H1 (cell line): Measurements from ENCODE around the gene LCA5L. TPM values are rescaled to one million over a fixed set of nuclear protein-coding genes. Genes with fewer than 3 reads are reported as not detected.

Experiments used
- CTCF ChIA-PET: fragments of 300-600 bp; sonication (Branson Sonifier 250); formaldehyde crosslinking; loops from one replicate; lab custom pipeline; 2021; ENCODE audit not compliant: partially characterized antibody; lab: Charles Lee
- POLR2A ChIA-PET: fragments of 300-600 bp; sonication (Branson Sonifier 250); formaldehyde crosslinking; loops from one replicate; lab custom pipeline; 2021; ENCODE audit warnings: inconsistent platforms; ENCODE audit not compliant: partially characterized antibody; lab: Charles Lee
- DNase-seq, 2 experiments: peaks; one replicate each; pipeline versions ENCODE4 v3.0.0 to v3.0.0-alpha.2; 2010 to 2022; ENCODE audit warnings: low spot score in 2 of 2, low read depth in 1 of 2, mixed read lengths in 1 of 2
- FAIRE-seq: peaks from 2 replicates; lab custom pipeline; 2011; peaks lifted over from hg19 to GRCh38; lab: Jason Lieb, UNC
- H2AFZ ChIP-seq: 2 replicates; pipeline ENCODE4 v1.8.1; 2012; ENCODE audit warnings: low read length, inconsistent platforms
- H2AK5ac ChIP-seq: 2 replicates; pipeline ENCODE4 v1.6.1; 2013; ENCODE audit warnings: low read depth, low read length
- H2BK120ac ChIP-seq: replicated peaks from 2 replicates; pipeline ENCODE3; 2013; ENCODE audit warnings: low read depth, low read length, inconsistent platforms
- H2BK12ac ChIP-seq: 2 replicates; pipeline ENCODE4 v1.6.1; 2013; ENCODE audit warnings: low read depth, low read length
- H2BK15ac ChIP-seq: 2 replicates; pipeline ENCODE4 v1.6.1; 2013; ENCODE audit warnings: low read length
- H2BK20ac ChIP-seq: 2 replicates; pipeline ENCODE4 v1.6.1; 2013; ENCODE audit warnings: low read length
- H2BK5ac ChIP-seq: 2 replicates; pipeline ENCODE4 v1.6.1; 2013; ENCODE audit warnings: low read depth, low read length
- H3K14ac ChIP-seq: 2 replicates; pipeline ENCODE4 v1.6.1; 2013; ENCODE audit warnings: inconsistent platforms; ENCODE audit not compliant: insufficient read length
- H3K18ac ChIP-seq: 2 replicates; pipeline ENCODE4 v1.6.1; 2013; ENCODE audit warnings: low read length; ENCODE audit errors: extremely low read depth
- H3K23ac ChIP-seq: 2 replicates; pipeline ENCODE4 v1.6.1; 2013; ENCODE audit warnings: inconsistent platforms; ENCODE audit not compliant: insufficient read length
- H3K23me2 ChIP-seq: 2 replicates; pipeline ENCODE4 v1.6.1; 2013; ENCODE audit warnings: low read depth, low read length
- H3K27ac ChIP-seq: 2 replicates; pipeline ENCODE4 v1.6.1; 2011; ENCODE audit warnings: low read depth, low read length, inconsistent platforms
- H3K27me3 ChIP-seq, 4 experiments: replicated peaks in 1 of 4; 1 replicate in 1 of 4; 2 replicates in 3 of 4; pipeline versions ENCODE4 v1.6.1 to v1.8.1; 2011 to 2013; ENCODE audit warnings: low read length in 3 of 4, mild to moderate bottlenecking in 3 of 4, inconsistent platforms in 2 of 4, mixed read lengths in 2 of 4, moderate library complexity in 1 of 4; ENCODE audit not compliant: control insufficient read depth in 3 of 4, insufficient read depth in 3 of 4; ENCODE audit errors: extremely low read depth in 1 of 4
- H3K36me3 ChIP-seq, 4 experiments: 2 replicates each; pipeline versions ENCODE4 v1.6.1 to v1.8.1; 2011 to 2013; ENCODE audit warnings: mild to moderate bottlenecking in 4 of 4, low read length in 3 of 4, moderate library complexity in 2 of 4, control low read depth in 1 of 4, inconsistent platforms in 1 of 4; ENCODE audit not compliant: insufficient read depth in 4 of 4, control insufficient read depth in 2 of 4
- H3K4ac ChIP-seq: replicated peaks from 2 replicates; pipeline ENCODE3; 2013; ENCODE audit warnings: low read length, low read depth, mixed read lengths, inconsistent platforms; ENCODE audit not compliant: insufficient read length
- H3K4me1 ChIP-seq, 4 experiments: replicated peaks in 1 of 4; 1 replicate in 1 of 4; 2 replicates in 3 of 4; pipeline versions ENCODE4 v1.6.1 to v1.8.1; 2011 to 2013; ENCODE audit warnings: low read length in 3 of 4, inconsistent platforms in 2 of 4, mixed read lengths in 1 of 4; ENCODE audit not compliant: insufficient read depth in 4 of 4, control insufficient read depth in 3 of 4
- H3K4me2 ChIP-seq, 2 experiments: 2 replicates each; pipeline versions ENCODE4 v1.6.1 to v1.8.1; 2011 to 2013; ENCODE audit warnings: low read depth in 2 of 2, low read length in 2 of 2, control low read depth in 1 of 2, inconsistent platforms in 1 of 2, mild to moderate bottlenecking in 1 of 2; ENCODE audit not compliant: insufficient read depth in 1 of 2
- H3K4me3 ChIP-seq, 4 experiments: fragments of 200-600, 300-600 bp in 1 of 4; sonication (generic), shearing (Covaris generic), sonication (Bioruptor Twin) in 1 of 4; 2 replicates each; pipeline versions ENCODE4 v1.5.1 to v1.8.1; 2011 to 2016; ENCODE audit warnings: low read length in 4 of 4, low read depth in 3 of 4, control low read depth in 2 of 4, inconsistent platforms in 2 of 4, mild to moderate bottlenecking in 2 of 4, mixed read lengths in 1 of 4, moderate library complexity in 1 of 4; ENCODE audit not compliant: insufficient read depth in 2 of 4; ENCODE audit errors: extremely low read depth in 1 of 4
- H3K56ac ChIP-seq: replicated peaks from 2 replicates; pipeline ENCODE3; 2013; ENCODE audit warnings: low read depth, mild to moderate bottlenecking, mixed read lengths, low read length, inconsistent platforms; ENCODE audit not compliant: insufficient read length
- H3K79me1 ChIP-seq: 2 replicates; pipeline ENCODE4 v1.6.1; 2013; ENCODE audit warnings: low read depth, low read length, control low read depth
- H3K79me2 ChIP-seq, 2 experiments: 2 replicates each; pipeline versions ENCODE4 v1.6.1 to v1.8.1; 2012 to 2013; ENCODE audit warnings: low read length in 2 of 2, mild to moderate bottlenecking in 2 of 2, inconsistent platforms in 1 of 2; ENCODE audit not compliant: insufficient read depth in 2 of 2, control insufficient read depth in 1 of 2
- H3K9ac ChIP-seq, 4 experiments: replicated peaks in 1 of 4; 1 replicate in 1 of 4; 2 replicates in 3 of 4; pipeline versions ENCODE4 v1.6.1 to v1.8.1; 2011 to 2013; ENCODE audit warnings: low read depth in 3 of 4, low read length in 3 of 4, control low read depth in 2 of 4, mild to moderate bottlenecking in 2 of 4, moderate library complexity in 2 of 4, inconsistent platforms in 1 of 4; ENCODE audit errors: extremely low read depth in 1 of 4
- H3K9me3 ChIP-seq, 2 experiments: 2 replicates each; pipeline versions ENCODE4 v1.6.1 to v1.8.1; 2012 to 2013; ENCODE audit warnings: mild to moderate bottlenecking in 2 of 2, moderate library complexity in 2 of 2, control low read depth in 1 of 2, inconsistent platforms in 1 of 2, low read depth in 1 of 2, low read length in 1 of 2, mixed read lengths in 1 of 2; ENCODE audit not compliant: insufficient read depth in 2 of 2
- H4K20me1 ChIP-seq, 2 experiments: replicated peaks in 1 of 2; 2 replicates each; pipeline versions ENCODE3 to v1.8.1; 2011 to 2013; ENCODE audit warnings: inconsistent platforms in 2 of 2, low read length in 2 of 2, mild to moderate bottlenecking in 1 of 2; ENCODE audit not compliant: insufficient read depth in 2 of 2, control insufficient read depth in 1 of 2
- H4K5ac ChIP-seq: 2 replicates; pipeline ENCODE4 v1.6.1; 2013; ENCODE audit warnings: low read length, low read depth, mixed read lengths, inconsistent platforms; ENCODE audit not compliant: insufficient read length
- H4K8ac ChIP-seq: 2 replicates; pipeline ENCODE4 v1.8.0; 2013; ENCODE audit warnings: mild to moderate bottlenecking, moderate library complexity, low read length, inconsistent platforms; ENCODE audit not compliant: insufficient read depth; ENCODE audit errors: extremely low read depth
- H4K91ac ChIP-seq: replicated peaks from 2 replicates; pipeline ENCODE3; 2013; ENCODE audit warnings: low read length, mixed read lengths, inconsistent platforms; ENCODE audit not compliant: insufficient read length
- ASH2L ChIP-seq: fragments of 200-600, 300-600 bp; sonication (generic); IDR thresholded peaks from one replicate; pipeline ENCODE4 v1.7.1; 2017; ENCODE audit warnings: low read length
- EP300 ChIP-seq, 2 experiments: IDR thresholded peaks; 1 replicate in 1 of 2; 2 replicates in 1 of 2; pipeline ENCODE4 v1.6.1; 2011 to 2012; ENCODE audit warnings: low read depth in 2 of 2, low read length in 2 of 2, mild to moderate bottlenecking in 2 of 2, borderline replicate concordance in 1 of 2, inconsistent platforms in 1 of 2, moderate library complexity in 1 of 2
- GTF2F1 ChIP-seq: IDR thresholded peaks from 2 replicates; pipeline ENCODE4 v1.6.1; 2012; ENCODE audit warnings: low read depth, low read length, improper control_type of control experiment, borderline replicate concordance
- JUND ChIP-seq: IDR thresholded peaks from 2 replicates; pipeline ENCODE4 v1.6.1; 2011; ENCODE audit warnings: mild to moderate bottlenecking, improper control_type of control experiment, low read length
- KDM1A ChIP-seq: fragments of 200-600, 300-600 bp; sonication (generic); IDR thresholded peaks from 2 replicates; pipeline ENCODE4 v1.7.1; 2016; ENCODE audit warnings: mild to moderate bottlenecking, low read length, borderline replicate concordance
- NRF1 ChIP-seq: IDR thresholded peaks from 2 replicates; pipeline ENCODE4 v1.6.1; 2011; ENCODE audit warnings: mild to moderate bottlenecking, low read depth, low read length, improper control_type of control experiment
- PHF8 ChIP-seq: fragments of 200-600 bp; sonication (generic); conservative IDR thresholded peaks from 2 replicates; pipeline ENCODE4 v1.7.1; 2012; ENCODE audit warnings: low read depth, mild to moderate bottlenecking, inconsistent platforms, low read length, moderate library complexity
- RAD21 ChIP-seq, 2 experiments: IDR thresholded peaks in 1 of 2; conservative IDR thresholded peaks in 1 of 2; 2 replicates each; pipeline ENCODE4 v1.6.1; 2011; ENCODE audit warnings: low read depth in 2 of 2, low read length in 2 of 2, improper control_type of control experiment in 1 of 2, inconsistent platforms in 1 of 2, mild to moderate bottlenecking in 1 of 2, moderate library complexity in 1 of 2
- SP2 ChIP-seq: IDR thresholded peaks from 2 replicates; pipeline ENCODE4 v1.6.1; 2012; ENCODE audit warnings: mild to moderate bottlenecking, low read length, inconsistent platforms
- SP4 ChIP-seq: IDR thresholded peaks from 2 replicates; pipeline ENCODE4 v1.6.1; 2012; ENCODE audit warnings: low read length, inconsistent platforms
- WGBS, 2 experiments: shearing (Covaris generic) in 1 of 2; methylation state at CpG; one replicate each; pipeline versions ENCODE4 v1.1.6 to v1.1.7; 2013 to 2015; ENCODE audit warnings: low lambda C conversion rate in 2 of 2, mixed read lengths in 2 of 2, inconsistent platforms in 1 of 2, low coverage in 1 of 2, missing lambda C conversion rate in 1 of 2; ENCODE audit not compliant: insufficient replicate concordance in 2 of 2, insufficient coverage in 1 of 2, insufficient read length in 1 of 2; ENCODE audit errors: extremely low coverage in 1 of 2, missing lambda C conversion rate in 1 of 2; 5-methylcytosine and 5-hydroxymethylcytosine counted together
- polyA plus RNA-seq, 7 experiments: library from polyadenylated mRNA; depleted of rRNA in 3 of 7; stranded (reverse) in 5 of 7; unstranded in 2 of 7; fragments of >200 nt in 5 of 7; fragments of 200-250 nt in 2 of 7; gene quantifications; 1 replicate in 5 of 7; 2 replicates in 1 of 7; 4 replicates in 1 of 7; pipeline versions ENCODE4 v1.2.1 to v1.2.3, GENCODE V29; 2011 to 2013; ENCODE audit warnings: missing spikeins in 2 of 7, mixed read lengths in 2 of 7
- total RNA-seq: library from RNA; stranded (reverse); fragmentation: NEBNext Ultra II Directional; extraction: Animal tissue kit (Norgen Biotek cat#: 25700); gene quantifications from 2 replicates; pipeline ENCODE4 v1.2.1, GENCODE V29; 2021

Gene LCA5L
- total and polyA plus RNA-seq, 2 of the 8 experiments (the other 6 are each of a cell fraction or from before 2014, with no cell fraction given): 0.11 to 0.84 TPM

- H3K14ac ChIP-seq: no peak overlapping the region
- no peaks in the 10 kb centered on the region for H3K79me2 ChIP-seq
- no peak for FAIRE-seq
- H3K27ac ChIP-seq: no peak overlapping the region
- H3K4ac ChIP-seq: no peak overlapping the region
- no peak overlapping the region for H2BK5ac ChIP-seq
- TF ChIP-seq RAD21 (IDR thresholded peaks at IDR 0.05 in 1 of 2, conservative IDR thresholded peaks at IDR 0.05 in 1 of 2; ENCODE audit: low read depth in 2 of 2, low read length in 2 of 2) (no peak), GTF2F1 (no peak), SP4 (no peak), PHF8 (no peak), EP300 (IDR thresholded peaks at IDR 0.05; ENCODE audit: borderline replicate concordance in 1 of 2, low read depth in 2 of 2, low read length in 2 of 2) (no peak), NRF1 (no peak), ASH2L (no peak), SP2 (no peak), JUND (no peak), KDM1A (no peak)
- TF ChIP-seq, all 59 proteins: peak for 0
- Histone ChIP-seq H3K9me3 (no peaks in the 10 kb centered on the region), H2AFZ (no peak overlapping the region), H2AK5ac (no peak overlapping the region), H3K4me1 (peaks cover 0 to 5% (median 3%) of the 10 kb centered on the region in 4 experiments; a peak in 3 of 7 replicates), H2BK120ac (no peak overlapping the region), H4K5ac (no peak overlapping the region), H3K18ac (no peak overlapping the region), H3K4me3 (no peak overlapping the region), H3K9ac (no peak overlapping the region), H2BK20ac (no peak overlapping the region), H4K8ac (no peak overlapping the region), H3K23me2 (0 out of 2 replicates have a peak, but pooled peaks cover under 1% of the 10 kb centered on the region), H2BK15ac (no peak overlapping the region), H3K23ac (no peak overlapping the region), H2BK12ac (no peak overlapping the region), H3K27me3 (no peaks in the 10 kb centered on the region), H3K56ac (no peak overlapping the region), H3K4me2 (no peak overlapping the region), H3K79me1 (no peaks in the 10 kb centered on the region), H4K20me1 (no peaks in the 10 kb centered on the region), H3K36me3 (no peaks in the 10 kb centered on the region), H4K91ac (no peak overlapping the region)
- DNase-seq: no peak
- POLR2A ChIA-PET: interaction anchor here (1.3 kb wide), 1 partner anchor 30 kb away, joined by 3 read pairs; no protein-coding TSS in a partner anchor
- 88% methylated on average over 2 of the region's 2 CpGs; no CpG with 5 or more reads in 1 of the 2 experiments for WGBS, 2 experiments
- CTCF ChIA-PET: interaction anchor here (1.2 to 5.4 kb wide), 4 partner anchors 11 to 66 kb away, joined by 5 to 30 read pairs (median 16); no protein-coding TSS in a partner anchor
Observed at GRCh38 chr21:39375446-39375845, 70.1 kb downstream of the LCA5L start.
